Measurements from ENCODE around the gene ATG4B.

GRCh38 chr2:241690202-241690717, 52.8 kb downstream of the ATG4B start:
- TF ChIP-seq POLR2AphosphoS5 (IDR thresholded peaks at IDR 0.05) (no peak), SMC3 (conservative IDR thresholded peaks at IDR 0.05; ENCODE audit: poor library complexity) (no peak), CTCF (IDR thresholded peaks at IDR 0.05; ENCODE audit: poor library complexity, severe bottlenecking) (no peak)

Data from neural cell (in vitro differentiated cells).